ENCODE data around the gene NIPSNAP2.

NIPSNAP2 gene

DNA sequence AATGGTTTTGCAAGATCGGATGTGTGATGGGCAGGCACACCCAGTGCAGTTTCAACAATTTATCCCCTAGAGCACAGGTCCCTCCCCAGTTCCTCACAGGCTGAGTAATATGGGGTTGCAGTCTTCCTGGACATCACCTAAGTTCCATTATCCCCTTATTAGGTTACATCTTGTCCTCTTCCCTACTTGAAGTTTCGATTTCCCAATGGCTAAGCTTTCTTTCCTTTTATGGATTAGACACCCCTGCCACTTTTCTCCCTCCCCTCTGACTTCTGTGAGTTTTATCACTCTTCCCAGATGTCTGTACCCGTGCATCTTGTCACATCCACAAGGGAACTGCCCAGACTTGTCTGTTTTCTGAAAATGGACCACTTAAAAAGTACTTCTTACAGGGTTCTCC is 2.4 kb upstream of the NIPSNAP2 start:
- H3K4me1 Mint-ChIP-seq: peaks cover 13% of the 10 kb centered on the region
- TF ChIP-seq, protein P1, sequence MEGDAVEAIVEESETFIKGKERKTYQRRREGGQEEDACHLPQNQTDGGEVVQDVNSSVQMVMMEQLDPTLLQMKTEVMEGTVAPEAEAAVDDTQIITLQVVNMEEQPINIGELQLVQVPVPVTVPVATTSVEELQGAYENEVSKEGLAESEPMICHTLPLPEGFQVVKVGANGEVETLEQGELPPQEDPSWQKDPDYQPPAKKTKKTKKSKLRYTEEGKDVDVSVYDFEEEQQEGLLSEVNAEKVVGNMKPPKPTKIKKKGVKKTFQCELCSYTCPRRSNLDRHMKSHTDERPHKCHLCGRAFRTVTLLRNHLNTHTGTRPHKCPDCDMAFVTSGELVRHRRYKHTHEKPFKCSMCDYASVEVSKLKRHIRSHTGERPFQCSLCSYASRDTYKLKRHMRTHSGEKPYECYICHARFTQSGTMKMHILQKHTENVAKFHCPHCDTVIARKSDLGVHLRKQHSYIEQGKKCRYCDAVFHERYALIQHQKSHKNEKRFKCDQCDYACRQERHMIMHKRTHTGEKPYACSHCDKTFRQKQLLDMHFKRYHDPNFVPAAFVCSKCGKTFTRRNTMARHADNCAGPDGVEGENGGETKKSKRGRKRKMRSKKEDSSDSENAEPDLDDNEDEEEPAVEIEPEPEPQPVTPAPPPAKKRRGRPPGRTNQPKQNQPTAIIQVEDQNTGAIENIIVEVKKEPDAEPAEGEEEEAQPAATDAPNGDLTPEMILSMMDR (IDR thresholded peaks at IDR 0.05): no peak
- H3K27me3 Mint-ChIP-seq (ENCODE audit: low read depth, poor library complexity): peaks cover 29% of the 10 kb centered on the region
- H3K27ac Mint-ChIP-seq: no peak overlapping the region
- peaks cover 4% of the 10 kb centered on the region for H3K9me3 Mint-ChIP-seq
- no peak for DNase-seq
- peaks cover 32% of the 10 kb centered on the region for H3K36me3 Mint-ChIP-seq (ENCODE audit: low read depth)
- no peak overlapping the region for H3K4me3 Mint-ChIP-seq

DNA sequence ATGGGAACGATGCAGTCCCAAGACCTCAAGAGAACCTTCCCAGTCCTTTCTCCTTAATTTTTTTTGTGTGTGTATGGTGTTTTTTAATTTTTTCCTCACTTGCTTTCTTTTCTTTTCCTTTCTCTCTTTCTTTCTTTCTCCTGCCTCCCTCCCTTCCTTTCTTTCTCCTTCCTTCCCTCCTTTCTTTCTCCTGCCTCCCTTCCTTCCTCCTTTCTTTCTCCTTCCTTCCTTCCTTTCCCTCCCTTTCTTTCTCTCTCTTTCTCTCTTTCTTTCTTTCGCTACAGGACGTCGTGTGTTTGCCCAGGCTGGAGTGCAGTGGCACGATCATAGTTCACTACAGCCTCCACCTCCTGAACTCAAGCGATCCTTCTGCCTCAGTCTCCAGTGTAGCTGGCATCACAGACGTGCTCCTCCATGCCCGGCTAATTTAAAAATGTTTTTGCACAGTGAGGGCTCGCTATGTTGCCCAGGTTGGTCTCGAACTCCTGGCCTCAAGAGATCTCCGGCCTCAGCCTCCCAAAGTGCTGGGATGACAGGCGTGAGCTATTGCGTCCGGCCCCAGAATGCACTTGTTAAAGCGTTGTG is 709 bp upstream of the NIPSNAP2 start:
- peaks cover 29% of the 10 kb centered on the region for H3K27me3 Mint-ChIP-seq (ENCODE audit: low read depth, poor library complexity)
- DNase-seq: no peak
- H3K36me3 Mint-ChIP-seq (ENCODE audit: low read depth): peaks cover 34% of the 10 kb centered on the region
- H3K9me3 Mint-ChIP-seq: no peaks in the 10 kb centered on the region
- TF ChIP-seq, protein P1 (IDR thresholded peaks at IDR 0.05): no peak
- H3K4me3 Mint-ChIP-seq: peak overlapping the region; percentile 66
- H3K4me1 Mint-ChIP-seq: peaks cover 17% of the 10 kb centered on the region
- no peak overlapping the region for H3K27ac Mint-ChIP-seq

DNA sequence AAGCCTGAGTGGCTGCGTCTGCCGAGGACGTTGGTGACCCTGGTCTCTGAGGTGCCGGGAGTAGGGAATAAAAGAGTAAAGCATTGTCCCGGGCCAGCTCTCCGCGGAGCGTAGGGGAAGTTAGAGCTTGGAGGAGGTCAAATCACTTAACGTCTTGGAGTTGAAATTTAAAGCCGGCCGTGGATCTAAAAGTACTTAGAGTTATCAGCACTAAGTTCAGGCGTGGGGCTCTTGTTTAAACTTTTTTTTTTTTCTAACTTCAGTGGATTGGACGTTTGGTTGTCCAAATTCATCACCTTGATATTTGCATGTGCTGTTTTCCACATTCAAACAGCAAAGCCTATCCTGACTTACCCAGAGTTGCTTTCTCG is 700 bp downstream of the NIPSNAP2 start:
- H3K27ac Mint-ChIP-seq: peak overlapping the region; percentile 98
- DNase-seq: no peak

DNA sequence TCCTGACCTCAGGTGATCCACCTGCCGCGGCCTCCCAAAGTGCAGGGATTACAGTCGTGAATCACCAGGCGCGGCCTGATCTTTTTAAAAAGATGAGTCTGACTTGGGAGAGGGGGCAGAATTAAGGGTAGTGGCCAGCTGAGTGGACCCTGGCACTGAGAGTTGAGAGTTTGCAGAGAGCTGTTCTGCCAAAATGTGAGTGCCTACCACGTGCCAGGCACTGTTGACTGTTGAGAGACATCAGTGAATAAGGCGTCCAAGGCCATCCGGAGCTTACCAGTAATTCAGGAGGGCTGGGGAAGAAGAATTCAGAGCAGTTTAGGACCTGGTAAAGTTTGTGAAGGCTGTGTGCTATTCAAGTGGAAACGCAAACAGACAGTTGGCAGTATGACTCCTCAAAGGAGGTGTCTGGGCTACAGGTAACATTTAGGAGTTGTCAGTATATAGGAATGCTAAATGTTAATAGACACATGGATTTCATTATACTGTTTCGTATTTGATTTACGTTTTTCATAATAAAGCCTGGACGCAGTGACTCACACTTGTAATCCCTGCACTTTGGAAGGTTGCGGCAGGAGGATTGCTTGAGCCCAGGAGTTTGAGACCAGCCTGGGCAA is 1.5 kb downstream of the NIPSNAP2 start:
- DNase-seq: no peak
- Mint-ChIP-seq H3K36me3 (ENCODE audit: low read depth) (peaks cover 48% of the 10 kb centered on the region), H3K4me1 (peaks cover 28% of the 10 kb centered on the region), H3K4me3 (peak overlapping the region; percentile 96), H3K27ac (peak overlapping the region; percentile 51), H3K9me3 (no peaks in the 10 kb centered on the region), H3K27me3 (ENCODE audit: low read depth, poor library complexity) (peaks cover 28% of the 10 kb centered on the region)
- TF ChIP-seq, protein P1 (IDR thresholded peaks at IDR 0.05): no peak

More for the DNA sequence above, 700 bp downstream of the NIPSNAP2 start:
- TF ChIP-seq, protein P1 (IDR thresholded peaks at IDR 0.05): no peak
- peaks cover 28% of the 10 kb centered on the region for H3K27me3 Mint-ChIP-seq (ENCODE audit: low read depth, poor library complexity)
- peaks cover 23% of the 10 kb centered on the region for H3K4me1 Mint-ChIP-seq
- peak overlapping the region; percentile 96 for H3K4me3 Mint-ChIP-seq
- no peaks in the 10 kb centered on the region for H3K9me3 Mint-ChIP-seq
- peaks cover 40% of the 10 kb centered on the region for H3K36me3 Mint-ChIP-seq (ENCODE audit: low read depth)

DNA sequence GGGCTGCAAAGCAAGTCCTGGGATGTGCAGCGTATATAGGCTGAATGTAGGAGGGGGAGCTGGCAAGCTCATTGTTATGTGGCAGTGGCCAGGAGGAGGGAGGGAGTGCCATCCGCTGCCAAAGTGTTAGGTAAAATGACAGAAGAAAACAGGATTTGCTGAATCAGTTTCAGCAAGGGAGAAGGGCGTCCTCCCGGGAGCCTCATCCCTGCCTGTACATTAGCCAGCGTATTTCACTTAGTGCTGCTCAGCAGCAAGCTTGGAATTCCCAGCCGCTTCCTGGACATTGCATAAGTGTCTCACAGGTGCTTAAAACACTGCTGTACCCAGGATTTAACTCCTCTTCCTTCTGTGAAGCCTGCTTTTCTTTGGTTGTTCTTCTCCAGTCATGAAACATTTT is 2.5 kb downstream of the NIPSNAP2 start:
- Mint-ChIP-seq H3K9me3 (no peaks in the 10 kb centered on the region), H3K4me3 (peak overlapping the region; percentile 58), H3K27ac (peak overlapping the region; percentile 17), H3K27me3 (ENCODE audit: low read depth, poor library complexity) (peaks cover 24% of the 10 kb centered on the region), H3K4me1 (peaks cover 34% of the 10 kb centered on the region), H3K36me3 (ENCODE audit: low read depth) (peaks cover 54% of the 10 kb centered on the region)
- DNase-seq: no peak
- TF ChIP-seq, protein P1 (IDR thresholded peaks at IDR 0.05): no peak

DNA sequence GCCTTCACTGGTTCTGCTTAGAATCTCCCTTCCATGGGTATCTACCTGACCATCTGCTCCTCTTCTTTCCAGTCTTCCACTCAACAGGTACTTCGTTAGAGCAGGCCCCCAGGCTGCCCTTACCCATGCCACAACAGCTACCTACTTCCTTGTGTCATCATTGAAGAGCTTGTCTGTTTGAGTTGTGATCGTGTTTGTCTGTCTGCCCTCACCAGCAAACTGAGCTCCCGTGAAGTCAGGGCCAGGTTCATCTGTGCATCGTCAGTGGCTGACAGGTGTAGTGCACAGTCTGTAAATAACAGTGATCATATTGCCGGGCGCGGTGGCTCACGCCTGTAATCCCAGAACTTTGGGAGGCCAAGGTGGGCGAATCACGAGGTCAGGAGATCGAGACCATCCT is 5.0 kb downstream of the NIPSNAP2 start:
- Mint-ChIP-seq H3K4me1 (peaks cover 34% of the 10 kb centered on the region), H3K27ac (peak overlapping the region; percentile 86), H3K36me3 (ENCODE audit: low read depth) (peaks cover 57% of the 10 kb centered on the region), H3K4me3 (no peak overlapping the region), H3K9me3 (no peaks in the 10 kb centered on the region), H3K27me3 (ENCODE audit: low read depth, poor library complexity) (peaks cover 6% of the 10 kb centered on the region)
- no peak for DNase-seq
- TF ChIP-seq, protein P1 (IDR thresholded peaks at IDR 0.05): no peak

Data from nephron progenitor cell (in vitro differentiated cells).